Measurements from ENCODE around the gene UBA52.

The UBA52 gene

GRCh38 chr19:18608805-18609716 is 37.4 kb downstream of the UBA52 start:
- no peak for DNase-seq

GRCh38 chr19:18609717-18610051 is 38.0 kb downstream of the UBA52 start:
- no peak for DNase-seq

- no peak for DNase-seq
Observed at GRCh38 chr19:18610245-18610555, 38.5 kb downstream of the UBA52 start.

- DNase-seq = no peak
Observed at GRCh38 chr19:18610556-18611326, 39.1 kb downstream of the UBA52 start.

GRCh38 chr19:18611327-18612050 is 39.8 kb downstream of the UBA52 start:
- no peak for DNase-seq

GRCh38 chr19:18612051-18612771 is 40.6 kb downstream of the UBA52 start:
- DNase-seq = no peak

GRCh38 chr19:18612772-18613588 is 41.3 kb downstream of the UBA52 start, which contains the start of gene TMEM59L:
Gene TMEM59L (plus strand): TSS chr19:18612870. CDS start chr19:18612959, 89 bp downstream.
- no peak for DNase-seq

GRCh38 chr19:18613589-18614234 is 42.1 kb downstream of the UBA52 start:
- no peak for DNase-seq

- DNase-seq = no peak
Observed at GRCh38 chr19:18616023-18616422, 44.4 kb downstream of the UBA52 start.

GRCh38 chr19:18617562-18617961 is 45.9 kb downstream of the UBA52 start:
- DNase-seq = no peak

- no peak for DNase-seq
Observed at GRCh38 chr19:18618236-18618635, 46.6 kb downstream of the UBA52 start.

- DNase-seq = no peak
Observed at GRCh38 chr19:18620311-18620710, 48.7 kb downstream of the UBA52 start.

- no peak for DNase-seq
Observed at GRCh38 chr19:18620902-18621301, 49.2 kb downstream of the UBA52 start.

- DNase-seq = no peak
Observed at GRCh38 chr19:18626906-18627305, 55.2 kb downstream of the UBA52 start.

Data from KG1 (cell line).